K562 (cell line): ENCODE results near the gene ENDOV. TPM values are rescaled to one million over a fixed set of nuclear protein-coding genes. Genes with fewer than 3 reads are reported as not detected.

Experiments used
- CHCHD3 ChIP-seq: fragments of 250-450 bp; sonication (Bioruptor Pico); IDR thresholded peaks from 2 replicates; pipeline ENCODE4 v2.1.2; 2022; ENCODE audit warnings: mild to moderate bottlenecking
- HDGF ChIP-seq: fragments of 450-650 bp; IDR thresholded peaks from 2 replicates; pipeline ENCODE4 v1.6.1; 2016
- KDM4B ChIP-seq, 2 experiments: fragments of 450-650 bp in 1 of 2; sonication (generic) in 1 of 2; IDR thresholded peaks; 2 replicates each; pipeline ENCODE4 v1.6.1; 2016 to 2017; ENCODE audit warnings: borderline replicate concordance in 2 of 2, antibody characterized with exemption in 1 of 2, low read depth in 1 of 2, mild to moderate bottlenecking in 1 of 2
- TAF1 ChIP-seq: IDR thresholded peaks from 2 replicates; pipeline ENCODE4 v1.6.1; 2011; ENCODE audit warnings: mild to moderate bottlenecking, low read length, moderate library complexity; ENCODE audit not compliant: insufficient read depth, control insufficient read depth, severe bottlenecking; ENCODE audit errors: extremely low read depth
- TAL1 ChIP-seq: fragments of 450-650 bp; IDR thresholded peaks from 2 replicates; pipeline ENCODE4 v1.6.1; 2016; ENCODE audit warnings: mild to moderate bottlenecking
- TBP ChIP-seq: optimal IDR thresholded peaks from 2 replicates; pipeline ENCODE3; 2011; ENCODE audit warnings: low read depth, low read length, improper control_type of control experiment
- polyA plus RNA-seq, 8 experiments: library from polyadenylated mRNA; depleted of rRNA in 4 of 8; stranded (reverse) in 5 of 8; unstranded in 3 of 8; fragments of >200 nt; fragmentation: Nextera tagmentation in 2 of 8; fragmentation: Illumina TruSeq in 1 of 8; extraction: Ambion mirVana in 2 of 8; extraction: Trizol in 1 of 8; gene quantifications; 2 replicates each; pipeline versions ENCODE4 v1.2.1 to v1.2.3, GENCODE V29; 2011 to 2014; ENCODE audit warnings: inconsistent platforms in 1 of 8, missing spikeins in 1 of 8
- total RNA-seq, 7 experiments: library from RNA; depleted of rRNA in 6 of 7; stranded (reverse); fragments of >200 nt in 6 of 7; fragmentation: Illumina TruSeq in 2 of 7; extraction: Trizol in 2 of 7; gene quantifications; 2 replicates each; pipeline versions ENCODE4 v1.2.1 to v1.2.3, GENCODE V29; 2011 to 2021; ENCODE audit warnings: low replicate concordance in 1 of 7
- TF ChIP-seq, protein P1 (sequence below), 2 experiments: fragments of 150-350 bp in 1 of 2; IDR thresholded peaks; 2 replicates each; pipeline ENCODE4 v1.6.1; 2012 to 2016; ENCODE audit warnings: low read depth in 2 of 2, low read length in 2 of 2, mild to moderate bottlenecking in 1 of 2, moderate library complexity in 1 of 2
- TF ChIP-seq, protein P2 (sequence below): fragments of 450-650 bp; IDR thresholded peaks from 2 replicates; pipeline ENCODE4 v1.6.1; 2016; ENCODE audit warnings: mild to moderate bottlenecking, moderate library complexity
- TF ChIP-seq, protein P3 (sequence below): sonication (generic); formaldehyde crosslinking; IDR thresholded peaks from 2 replicates; pipeline ENCODE4 v1.8.0; 2022; ENCODE audit warnings: mild to moderate bottlenecking, missing genetic modification reagents

ENDOV gene
- total and polyA plus RNA-seq, 9 of the 15 experiments (the other 6 are each of a cell fraction or from before 2014, with no cell fraction given) = 1.2 to 8.2 (median 3.7) TPM

DNA sequence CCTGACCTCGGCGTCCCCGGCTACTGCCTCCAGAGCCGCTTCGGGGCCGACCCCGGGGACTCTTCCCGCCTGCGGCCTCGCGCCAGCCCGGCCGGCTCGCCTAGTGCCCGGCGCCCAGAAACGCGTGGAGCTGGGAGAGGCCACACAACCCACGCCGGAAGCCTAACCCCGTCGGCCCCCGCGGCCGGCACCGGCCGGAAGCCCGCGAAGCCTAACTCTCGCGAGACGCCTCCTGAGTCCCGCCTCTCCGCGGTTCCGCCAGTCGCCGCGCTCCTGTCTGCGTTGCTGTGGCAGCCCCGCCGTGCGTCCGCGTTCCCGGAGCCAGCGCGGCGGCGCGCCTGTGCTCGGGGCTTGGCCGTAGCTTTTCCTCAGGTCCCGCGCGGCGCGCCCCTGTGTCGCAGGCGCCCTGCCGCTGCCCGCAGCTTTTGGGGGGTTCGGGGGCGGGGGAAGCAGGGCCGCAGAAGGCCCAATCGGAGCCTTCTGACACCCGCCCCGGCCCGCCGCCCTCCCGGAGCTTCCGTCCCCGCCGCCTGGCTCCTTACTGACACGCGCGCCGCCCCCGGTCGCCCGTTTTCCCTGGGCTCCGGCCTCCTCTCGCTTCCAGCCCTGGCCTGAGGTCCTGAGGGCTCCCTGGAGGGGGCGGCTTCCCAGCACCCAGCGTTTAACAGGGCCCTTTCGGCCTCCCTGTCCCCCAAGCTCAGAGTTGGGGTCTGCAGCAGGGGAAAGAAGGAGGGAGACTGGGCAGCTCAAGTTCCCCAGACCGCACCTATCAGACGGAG, 39.8 kb downstream of the ENDOV start (continued):
- TF ChIP-seq, protein P1, sequence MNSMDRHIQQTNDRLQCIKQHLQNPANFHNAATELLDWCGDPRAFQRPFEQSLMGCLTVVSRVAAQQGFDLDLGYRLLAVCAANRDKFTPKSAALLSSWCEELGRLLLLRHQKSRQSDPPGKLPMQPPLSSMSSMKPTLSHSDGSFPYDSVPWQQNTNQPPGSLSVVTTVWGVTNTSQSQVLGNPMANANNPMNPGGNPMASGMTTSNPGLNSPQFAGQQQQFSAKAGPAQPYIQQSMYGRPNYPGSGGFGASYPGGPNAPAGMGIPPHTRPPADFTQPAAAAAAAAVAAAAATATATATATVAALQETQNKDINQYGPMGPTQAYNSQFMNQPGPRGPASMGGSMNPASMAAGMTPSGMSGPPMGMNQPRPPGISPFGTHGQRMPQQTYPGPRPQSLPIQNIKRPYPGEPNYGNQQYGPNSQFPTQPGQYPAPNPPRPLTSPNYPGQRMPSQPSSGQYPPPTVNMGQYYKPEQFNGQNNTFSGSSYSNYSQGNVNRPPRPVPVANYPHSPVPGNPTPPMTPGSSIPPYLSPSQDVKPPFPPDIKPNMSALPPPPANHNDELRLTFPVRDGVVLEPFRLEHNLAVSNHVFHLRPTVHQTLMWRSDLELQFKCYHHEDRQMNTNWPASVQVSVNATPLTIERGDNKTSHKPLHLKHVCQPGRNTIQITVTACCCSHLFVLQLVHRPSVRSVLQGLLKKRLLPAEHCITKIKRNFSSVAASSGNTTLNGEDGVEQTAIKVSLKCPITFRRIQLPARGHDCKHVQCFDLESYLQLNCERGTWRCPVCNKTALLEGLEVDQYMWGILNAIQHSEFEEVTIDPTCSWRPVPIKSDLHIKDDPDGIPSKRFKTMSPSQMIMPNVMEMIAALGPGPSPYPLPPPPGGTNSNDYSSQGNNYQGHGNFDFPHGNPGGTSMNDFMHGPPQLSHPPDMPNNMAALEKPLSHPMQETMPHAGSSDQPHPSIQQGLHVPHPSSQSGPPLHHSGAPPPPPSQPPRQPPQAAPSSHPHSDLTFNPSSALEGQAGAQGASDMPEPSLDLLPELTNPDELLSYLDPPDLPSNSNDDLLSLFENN (IDR thresholded peaks at IDR 0.05; ENCODE audit: low read depth in 2 of 2, low read length in 2 of 2) = peak in 1 of 2 experiments; percentile 53; a peak in 1 of 4 replicates
- TF ChIP-seq TAF1 (peak; percentile 84), TBP (peak; percentile 88), KDM4B (IDR thresholded peaks at IDR 0.05; ENCODE audit: borderline replicate concordance in 2 of 2, low read depth in 1 of 2) (no peak), HDGF (peak; percentile 65; the same call in 1 of the 2 replicates), TAL1 (no peak), CHCHD3 (CRISPR knock-in tag) (no peak)
- TF ChIP-seq, protein P2, sequence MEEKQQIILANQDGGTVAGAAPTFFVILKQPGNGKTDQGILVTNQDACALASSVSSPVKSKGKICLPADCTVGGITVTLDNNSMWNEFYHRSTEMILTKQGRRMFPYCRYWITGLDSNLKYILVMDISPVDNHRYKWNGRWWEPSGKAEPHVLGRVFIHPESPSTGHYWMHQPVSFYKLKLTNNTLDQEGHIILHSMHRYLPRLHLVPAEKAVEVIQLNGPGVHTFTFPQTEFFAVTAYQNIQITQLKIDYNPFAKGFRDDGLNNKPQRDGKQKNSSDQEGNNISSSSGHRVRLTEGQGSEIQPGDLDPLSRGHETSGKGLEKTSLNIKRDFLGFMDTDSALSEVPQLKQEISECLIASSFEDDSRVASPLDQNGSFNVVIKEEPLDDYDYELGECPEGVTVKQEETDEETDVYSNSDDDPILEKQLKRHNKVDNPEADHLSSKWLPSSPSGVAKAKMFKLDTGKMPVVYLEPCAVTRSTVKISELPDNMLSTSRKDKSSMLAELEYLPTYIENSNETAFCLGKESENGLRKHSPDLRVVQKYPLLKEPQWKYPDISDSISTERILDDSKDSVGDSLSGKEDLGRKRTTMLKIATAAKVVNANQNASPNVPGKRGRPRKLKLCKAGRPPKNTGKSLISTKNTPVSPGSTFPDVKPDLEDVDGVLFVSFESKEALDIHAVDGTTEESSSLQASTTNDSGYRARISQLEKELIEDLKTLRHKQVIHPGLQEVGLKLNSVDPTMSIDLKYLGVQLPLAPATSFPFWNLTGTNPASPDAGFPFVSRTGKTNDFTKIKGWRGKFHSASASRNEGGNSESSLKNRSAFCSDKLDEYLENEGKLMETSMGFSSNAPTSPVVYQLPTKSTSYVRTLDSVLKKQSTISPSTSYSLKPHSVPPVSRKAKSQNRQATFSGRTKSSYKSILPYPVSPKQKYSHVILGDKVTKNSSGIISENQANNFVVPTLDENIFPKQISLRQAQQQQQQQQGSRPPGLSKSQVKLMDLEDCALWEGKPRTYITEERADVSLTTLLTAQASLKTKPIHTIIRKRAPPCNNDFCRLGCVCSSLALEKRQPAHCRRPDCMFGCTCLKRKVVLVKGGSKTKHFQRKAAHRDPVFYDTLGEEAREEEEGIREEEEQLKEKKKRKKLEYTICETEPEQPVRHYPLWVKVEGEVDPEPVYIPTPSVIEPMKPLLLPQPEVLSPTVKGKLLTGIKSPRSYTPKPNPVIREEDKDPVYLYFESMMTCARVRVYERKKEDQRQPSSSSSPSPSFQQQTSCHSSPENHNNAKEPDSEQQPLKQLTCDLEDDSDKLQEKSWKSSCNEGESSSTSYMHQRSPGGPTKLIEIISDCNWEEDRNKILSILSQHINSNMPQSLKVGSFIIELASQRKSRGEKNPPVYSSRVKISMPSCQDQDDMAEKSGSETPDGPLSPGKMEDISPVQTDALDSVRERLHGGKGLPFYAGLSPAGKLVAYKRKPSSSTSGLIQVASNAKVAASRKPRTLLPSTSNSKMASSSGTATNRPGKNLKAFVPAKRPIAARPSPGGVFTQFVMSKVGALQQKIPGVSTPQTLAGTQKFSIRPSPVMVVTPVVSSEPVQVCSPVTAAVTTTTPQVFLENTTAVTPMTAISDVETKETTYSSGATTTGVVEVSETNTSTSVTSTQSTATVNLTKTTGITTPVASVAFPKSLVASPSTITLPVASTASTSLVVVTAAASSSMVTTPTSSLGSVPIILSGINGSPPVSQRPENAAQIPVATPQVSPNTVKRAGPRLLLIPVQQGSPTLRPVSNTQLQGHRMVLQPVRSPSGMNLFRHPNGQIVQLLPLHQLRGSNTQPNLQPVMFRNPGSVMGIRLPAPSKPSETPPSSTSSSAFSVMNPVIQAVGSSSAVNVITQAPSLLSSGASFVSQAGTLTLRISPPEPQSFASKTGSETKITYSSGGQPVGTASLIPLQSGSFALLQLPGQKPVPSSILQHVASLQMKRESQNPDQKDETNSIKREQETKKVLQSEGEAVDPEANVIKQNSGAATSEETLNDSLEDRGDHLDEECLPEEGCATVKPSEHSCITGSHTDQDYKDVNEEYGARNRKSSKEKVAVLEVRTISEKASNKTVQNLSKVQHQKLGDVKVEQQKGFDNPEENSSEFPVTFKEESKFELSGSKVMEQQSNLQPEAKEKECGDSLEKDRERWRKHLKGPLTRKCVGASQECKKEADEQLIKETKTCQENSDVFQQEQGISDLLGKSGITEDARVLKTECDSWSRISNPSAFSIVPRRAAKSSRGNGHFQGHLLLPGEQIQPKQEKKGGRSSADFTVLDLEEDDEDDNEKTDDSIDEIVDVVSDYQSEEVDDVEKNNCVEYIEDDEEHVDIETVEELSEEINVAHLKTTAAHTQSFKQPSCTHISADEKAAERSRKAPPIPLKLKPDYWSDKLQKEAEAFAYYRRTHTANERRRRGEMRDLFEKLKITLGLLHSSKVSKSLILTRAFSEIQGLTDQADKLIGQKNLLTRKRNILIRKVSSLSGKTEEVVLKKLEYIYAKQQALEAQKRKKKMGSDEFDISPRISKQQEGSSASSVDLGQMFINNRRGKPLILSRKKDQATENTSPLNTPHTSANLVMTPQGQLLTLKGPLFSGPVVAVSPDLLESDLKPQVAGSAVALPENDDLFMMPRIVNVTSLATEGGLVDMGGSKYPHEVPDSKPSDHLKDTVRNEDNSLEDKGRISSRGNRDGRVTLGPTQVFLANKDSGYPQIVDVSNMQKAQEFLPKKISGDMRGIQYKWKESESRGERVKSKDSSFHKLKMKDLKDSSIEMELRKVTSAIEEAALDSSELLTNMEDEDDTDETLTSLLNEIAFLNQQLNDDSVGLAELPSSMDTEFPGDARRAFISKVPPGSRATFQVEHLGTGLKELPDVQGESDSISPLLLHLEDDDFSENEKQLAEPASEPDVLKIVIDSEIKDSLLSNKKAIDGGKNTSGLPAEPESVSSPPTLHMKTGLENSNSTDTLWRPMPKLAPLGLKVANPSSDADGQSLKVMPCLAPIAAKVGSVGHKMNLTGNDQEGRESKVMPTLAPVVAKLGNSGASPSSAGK = peak; percentile 98
- TF ChIP-seq, protein P3, sequence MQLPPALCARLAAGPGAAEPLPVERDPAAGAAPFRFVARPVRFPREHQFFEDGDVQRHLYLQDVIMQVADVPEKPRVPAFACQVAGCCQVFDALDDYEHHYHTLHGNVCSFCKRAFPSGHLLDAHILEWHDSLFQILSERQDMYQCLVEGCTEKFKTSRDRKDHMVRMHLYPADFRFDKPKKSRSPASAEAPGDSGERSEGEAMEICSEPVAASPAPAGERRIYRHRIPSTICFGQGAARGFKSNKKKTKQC = peak; percentile 95
